ENCODE measurements around the gene ALG12.
A peak's percentile ranks its signal among the peaks of the same experiment; 100 is the strongest.

The ALG12 gene

DNA sequence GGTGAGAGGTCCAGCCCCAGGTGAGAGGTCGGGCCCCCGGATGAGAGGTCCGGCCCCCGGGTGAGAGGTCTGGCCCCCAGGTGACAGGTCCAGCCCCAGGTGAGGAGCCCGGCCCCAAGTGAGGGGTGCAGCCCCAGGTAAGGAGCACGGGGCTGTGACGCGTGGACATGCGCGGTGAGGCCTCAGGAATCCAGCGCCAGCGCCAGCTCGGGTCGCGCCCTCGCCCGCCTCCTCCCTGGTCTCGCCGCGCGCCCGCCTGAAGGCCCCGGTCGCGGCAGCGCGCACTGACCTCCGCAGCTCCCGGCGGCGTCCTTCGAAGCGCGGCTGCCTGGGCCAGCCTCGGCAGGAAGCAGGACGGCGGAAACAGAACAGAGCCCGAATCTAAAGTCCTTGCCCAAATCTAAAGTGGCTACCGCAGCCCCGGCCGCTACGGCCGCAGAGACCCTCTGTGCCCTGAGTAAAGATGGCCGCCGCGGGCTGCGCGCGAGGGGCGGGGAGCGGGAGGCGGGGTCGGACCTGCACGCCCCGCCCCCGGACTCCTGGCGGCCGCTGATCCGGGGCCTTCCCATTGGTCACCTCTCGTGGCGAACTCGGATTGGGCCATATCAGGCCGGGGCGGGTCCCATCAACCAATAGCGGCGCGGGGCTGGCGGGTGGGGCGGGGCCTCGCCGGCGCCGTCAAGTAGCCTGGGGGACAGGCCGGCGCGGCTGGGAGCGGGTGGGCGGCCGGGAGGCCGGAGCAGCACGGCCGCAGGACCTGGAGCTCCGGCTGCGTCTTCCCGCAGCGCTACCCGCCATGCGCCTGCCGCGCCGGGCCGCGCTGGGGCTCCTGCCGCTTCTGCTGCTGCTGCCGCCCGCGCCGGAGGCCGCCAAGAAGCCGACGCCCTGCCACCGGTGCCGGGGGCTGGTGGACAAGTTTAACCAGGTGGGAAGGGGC is at the start of gene ALG12, which contains the start of gene CRELD2:
TSS of gene ALG12 (minus strand) at position 465 of the 937 bp plus-strand sequence. CDS start 4,673 bp downstream, outside the sequence.
TSS of gene CRELD2 (plus strand) at position 661 of the 937 bp plus-strand sequence. CDS start at position 797, 136 bp downstream.
- peak; percentile 96 for DNase-seq (ENCODE audit: low read depth)

GRCh38 chr22:49967706-49968208 is 49.5 kb upstream of the ALG12 start:
- no peak for DNase-seq (ENCODE audit: low read depth)

- no peak for DNase-seq (ENCODE audit: low read depth)
Observed at GRCh38 chr22:49966774-49967705, 48.8 kb upstream of the ALG12 start.

GRCh38 chr22:49966041-49966773 is 48.0 kb upstream of the ALG12 start:
- DNase-seq (ENCODE audit: low read depth) = no peak

DNA sequence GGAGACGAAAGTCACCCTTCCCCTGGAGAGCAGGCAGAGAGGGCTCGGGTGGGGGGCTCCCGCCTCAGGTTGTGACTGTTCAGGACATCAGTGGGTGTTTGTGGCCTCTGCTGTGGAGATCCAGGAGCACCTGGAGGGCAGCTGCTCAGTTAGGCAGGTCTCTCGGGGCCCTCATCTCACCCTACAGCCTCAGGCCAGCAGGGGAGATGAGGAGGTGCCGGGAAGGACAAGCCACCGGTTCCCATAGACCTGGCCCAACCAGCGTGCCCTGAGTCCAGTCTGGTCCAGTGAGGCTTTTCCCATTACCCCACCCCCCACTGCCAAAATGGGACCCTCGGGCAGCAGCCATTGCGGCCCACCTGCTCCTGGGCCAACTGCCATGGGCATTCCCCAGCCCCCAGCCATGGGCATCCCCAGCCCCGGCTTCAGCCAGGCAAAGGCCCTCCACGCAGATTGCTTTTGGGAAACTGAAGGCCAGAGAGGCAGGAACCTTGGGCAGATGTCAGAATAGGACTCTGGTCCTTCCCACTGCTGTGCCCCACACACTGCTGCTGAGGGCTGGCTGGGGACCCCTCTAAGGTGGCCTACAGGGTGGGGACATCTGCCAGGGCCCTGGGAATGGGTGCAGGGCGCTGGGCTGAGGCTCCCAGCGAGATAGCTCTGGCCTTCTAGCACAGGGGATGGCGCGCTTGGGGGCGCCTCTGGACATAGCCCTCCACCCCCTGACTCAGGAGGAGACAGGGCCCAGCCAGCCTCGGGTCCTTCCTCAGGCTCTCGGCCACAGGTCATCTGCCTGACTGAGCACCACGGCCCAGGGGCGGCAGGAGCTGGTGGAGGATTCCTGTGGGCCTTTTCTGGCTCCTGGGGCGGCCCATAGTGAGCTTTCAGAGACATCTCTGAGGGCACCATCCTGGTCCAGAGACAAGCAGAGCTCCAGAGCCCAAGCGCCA is 47.1 kb upstream of the ALG12 start:
- no peak for DNase-seq (ENCODE audit: low read depth)

DNA sequence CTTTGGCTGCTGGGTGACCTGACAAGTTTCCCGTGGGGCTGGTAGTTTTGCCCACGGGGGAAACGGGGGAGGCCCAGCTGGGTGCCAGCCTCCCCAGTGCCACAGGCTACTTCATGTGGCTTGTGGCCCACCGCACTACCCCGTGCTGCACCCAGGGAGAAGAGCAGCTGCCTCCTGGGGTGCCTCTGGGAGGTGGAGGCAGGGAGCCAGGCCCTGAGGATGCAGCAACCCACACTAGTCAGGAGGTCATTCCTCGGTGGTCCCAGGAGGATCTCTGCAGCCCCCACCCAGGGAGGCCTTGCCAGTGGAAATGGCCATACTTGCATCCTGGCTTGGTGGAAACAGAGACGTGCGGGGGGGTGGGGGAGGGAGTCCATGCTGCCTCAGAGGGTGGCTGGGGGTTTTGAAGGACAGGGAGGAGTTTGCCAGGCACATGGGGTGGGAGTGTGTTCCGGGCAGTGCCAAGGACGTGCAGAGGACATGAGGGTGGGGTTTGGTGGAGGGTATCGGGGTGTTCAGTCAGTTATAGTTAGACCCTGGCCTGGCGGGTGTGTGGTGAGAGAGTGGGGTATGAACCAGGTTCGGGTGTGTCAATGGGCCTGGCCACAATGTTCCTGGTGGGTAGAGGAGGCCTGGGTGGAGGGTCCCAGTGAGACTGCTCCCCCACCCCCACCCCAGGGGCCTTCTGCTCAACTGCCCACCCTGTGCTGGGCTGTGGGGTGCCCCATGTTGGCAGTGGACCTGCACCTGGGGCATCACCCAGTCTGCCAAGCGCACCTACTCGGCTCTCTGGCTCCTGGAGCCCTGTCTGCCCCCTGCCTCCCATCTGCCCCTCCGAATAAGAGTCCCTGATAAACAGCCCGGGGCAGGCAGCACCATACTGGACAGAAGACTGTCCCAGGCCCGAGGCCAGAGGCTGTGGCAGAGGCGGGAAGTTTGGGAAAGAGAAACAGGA is 46.2 kb upstream of the ALG12 start:
- DNase-seq (ENCODE audit: low read depth) = no peak

DNA sequence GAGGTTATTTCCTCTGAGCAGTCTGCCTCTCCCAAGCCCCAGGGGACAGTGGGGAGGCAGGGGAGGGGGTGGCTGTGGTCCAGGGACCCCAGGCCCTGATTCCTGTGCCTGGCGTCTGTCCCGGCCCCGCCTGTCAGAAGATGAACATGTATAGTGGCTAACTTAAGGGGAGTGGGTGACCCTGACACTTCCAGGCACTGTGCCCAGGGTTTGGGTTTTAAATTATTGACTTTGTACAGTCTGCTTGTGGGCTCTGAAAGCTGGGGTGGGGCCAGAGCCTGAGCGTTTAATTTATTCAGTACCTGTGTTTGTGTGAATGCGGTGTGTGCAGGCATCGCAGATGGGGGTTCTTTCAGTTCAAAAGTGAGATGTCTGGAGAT is 45.4 kb upstream of the ALG12 start:
- no peak for DNase-seq (ENCODE audit: low read depth)

GRCh38 chr22:49962751-49963646 is 44.8 kb upstream of the ALG12 start:
- DNase-seq (ENCODE audit: low read depth) = no peak

DNA sequence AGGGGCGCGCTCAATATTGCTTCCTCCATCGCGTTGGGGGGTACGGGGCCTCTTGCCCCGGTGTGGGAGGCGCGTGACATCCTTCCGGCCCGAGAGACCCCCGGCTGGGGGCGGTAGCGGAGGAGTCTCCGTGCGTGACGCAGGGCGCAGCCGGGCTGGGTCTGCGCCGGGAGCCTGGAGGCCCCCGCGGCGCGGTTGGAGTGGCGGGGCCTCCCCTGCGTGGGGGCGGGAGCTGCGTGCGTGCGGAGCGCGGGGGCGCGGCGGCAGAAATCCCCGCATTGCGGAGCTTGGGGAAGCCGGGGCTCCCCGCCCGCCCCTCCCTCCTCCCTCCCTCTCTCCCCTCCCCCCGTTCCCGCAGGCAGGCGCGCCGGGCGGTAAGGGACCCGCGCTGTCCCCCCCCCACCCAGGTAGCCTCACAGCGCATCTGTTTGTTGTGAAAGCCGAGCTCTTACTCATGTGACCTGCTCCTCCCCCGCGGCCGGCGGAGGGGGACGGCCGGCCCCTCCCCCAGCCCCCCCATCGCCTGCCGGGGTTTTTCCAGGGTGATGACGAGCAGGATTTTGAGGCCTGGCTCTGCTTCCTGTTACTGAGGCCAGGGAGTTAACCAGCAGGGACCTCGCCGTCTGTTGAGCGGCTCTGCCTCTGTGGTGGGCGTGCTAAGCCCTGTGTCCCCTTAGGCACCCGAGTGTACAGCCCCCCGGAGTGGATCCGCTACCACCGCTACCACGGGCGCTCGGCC is 43.9 kb upstream of the ALG12 start:
- DNase-seq (ENCODE audit: low read depth) = peak; percentile 88

- no peak for DNase-seq (ENCODE audit: low read depth)
Observed at GRCh38 chr22:49961601-49962011, 43.4 kb upstream of the ALG12 start.

- no peak for DNase-seq (ENCODE audit: low read depth)
Observed at GRCh38 chr22:49961005-49961600, 42.9 kb upstream of the ALG12 start.

GRCh38 chr22:49960159-49961004 is 42.1 kb upstream of the ALG12 start, which contains the start of gene PIM3:
Gene PIM3 (plus strand): TSS chr22:49960772. CDS start chr22:49960948, 176 bp downstream.
- peak; percentile 93 for DNase-seq (ENCODE audit: low read depth)

DNA sequence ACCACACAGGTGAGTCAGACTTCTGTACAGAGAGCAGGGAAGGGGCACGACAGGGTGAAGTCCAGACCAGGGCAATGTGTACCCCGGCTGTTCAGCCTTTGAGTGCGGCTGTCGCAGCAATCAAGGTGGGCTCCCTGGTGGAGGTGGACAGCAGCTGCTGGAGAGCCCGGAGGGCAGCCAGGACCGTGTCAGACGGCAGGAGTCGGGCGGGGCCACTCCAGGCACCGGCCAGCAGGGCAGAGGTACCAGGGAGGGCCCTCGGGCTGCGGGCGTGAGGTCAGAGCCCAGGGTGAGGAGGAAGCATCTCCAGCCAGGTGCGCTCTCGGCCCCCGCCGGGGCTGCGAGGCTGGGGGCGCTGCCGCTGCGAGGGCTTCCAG is 41.5 kb upstream of the ALG12 start:
- DNase-seq (ENCODE audit: low read depth) = no peak

- DNase-seq (ENCODE audit: low read depth) = no peak
Observed at GRCh38 chr22:49958931-49959781, 40.9 kb upstream of the ALG12 start.

DNA sequence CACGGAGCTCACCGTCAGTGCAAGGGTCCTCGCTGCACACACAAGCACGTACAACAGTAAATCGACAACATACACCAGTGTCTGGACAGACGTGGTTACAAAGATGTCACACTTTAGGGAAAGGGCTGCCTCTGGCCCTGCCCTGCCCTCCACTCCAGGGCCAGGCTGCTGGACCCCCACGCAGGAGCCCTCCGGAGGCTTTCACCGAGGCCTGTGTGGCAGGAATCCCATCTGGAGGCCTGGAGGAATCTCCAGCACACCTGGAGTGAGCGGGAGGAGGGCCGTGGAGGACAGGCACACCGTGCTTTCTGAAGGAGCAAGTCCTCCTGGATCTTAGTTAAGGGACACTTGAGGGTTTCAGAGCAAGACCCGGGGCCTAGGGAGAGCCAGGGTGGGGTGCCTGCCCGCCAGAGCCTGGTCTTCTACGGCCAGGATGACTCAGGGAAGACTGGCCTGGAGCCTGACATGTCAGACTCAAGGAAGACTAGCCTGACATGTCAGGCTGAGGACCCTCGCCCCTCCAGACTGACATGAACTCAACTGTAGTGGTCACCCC is 40.2 kb upstream of the ALG12 start:
- no peak for DNase-seq (ENCODE audit: low read depth)
